Glomerular visceral epithelial cell (primary cell): ENCODE data around the gene STUM.
"Not testable (repeated sequence)": the region's sequence is repeated elsewhere in the genome, so short reads cannot be mapped to it uniquely, and the experiment has no call there.

Experiments used
- DNase-seq: peaks from one replicate; pipeline ENCODE4 v3.0.0-alpha.2; 2016; ENCODE audit errors: extremely low spot score

Gene STUM

GRCh38 chr1:226638001-226638601, 89.5 kb downstream of the STUM start:
- DNase-seq = no peak

- DNase-seq = no peak
Observed at GRCh38 chr1:226638608-226639007, 90.0 kb downstream of the STUM start.

- not testable (repeated sequence) for DNase-seq
Observed at GRCh38 chr1:226639206-226639605, 90.6 kb downstream of the STUM start.

GRCh38 chr1:226639631-226640061, 91.1 kb downstream of the STUM start:
- DNase-seq = no peak

- no peak for DNase-seq
Observed at GRCh38 chr1:226640321-226641136, 92.0 kb downstream of the STUM start.

DNA sequence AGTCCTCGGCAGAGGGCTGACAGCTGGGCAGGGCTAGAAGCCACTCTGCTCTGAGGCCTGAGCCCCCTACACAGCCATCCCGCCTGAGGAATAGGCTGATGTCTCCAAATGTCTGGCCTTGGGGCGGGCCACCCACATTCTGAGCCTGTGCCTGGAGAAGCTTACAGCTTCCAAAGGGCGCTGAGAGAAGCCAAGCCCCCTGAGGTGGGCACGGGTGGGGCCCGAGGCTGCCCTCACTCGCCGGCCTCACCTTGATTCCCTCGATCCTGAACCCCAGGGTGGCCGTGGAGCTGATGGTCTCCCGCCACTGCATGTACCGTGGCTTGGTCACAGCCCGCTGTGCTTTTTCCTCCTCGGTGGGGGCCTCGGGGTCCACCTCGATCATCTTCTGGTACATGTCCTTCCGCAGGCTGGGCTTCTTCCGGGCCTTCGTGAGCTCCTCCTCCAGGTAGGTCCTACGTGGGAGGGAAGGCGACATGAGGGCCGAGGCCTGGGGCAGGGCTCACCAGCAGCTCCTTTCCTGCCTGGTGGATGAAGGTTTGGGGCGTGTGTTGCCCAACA, 93.2 kb downstream of the STUM start:
- DNase-seq = no peak

- no peak for DNase-seq
Observed at GRCh38 chr1:226642421-226642820, 93.9 kb downstream of the STUM start.

DNA sequence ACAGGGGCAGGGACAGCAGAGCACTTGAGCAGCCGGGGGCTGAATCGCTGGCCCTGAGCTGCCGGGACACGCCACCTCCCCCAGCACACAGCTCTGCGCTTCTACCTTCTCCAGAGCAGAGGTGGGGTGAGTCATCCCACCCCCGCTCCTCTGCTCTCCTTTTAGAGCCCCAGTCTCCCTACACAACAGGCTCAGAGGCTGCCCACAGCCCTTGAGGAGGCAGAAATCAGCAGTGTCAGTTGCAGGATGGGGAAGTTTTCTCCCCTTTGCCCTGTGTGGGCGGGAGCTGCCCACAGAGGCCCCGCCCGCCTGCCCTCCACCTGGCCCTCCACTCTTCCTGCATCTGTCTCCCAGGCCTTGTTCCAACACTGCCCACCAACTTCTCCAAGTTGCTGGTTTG, 94.6 kb downstream of the STUM start:
- DNase-seq = peak; percentile 82

- no peak for DNase-seq
Observed at GRCh38 chr1:226643611-226644540, 95.3 kb downstream of the STUM start.

GRCh38 chr1:226644541-226645176, 96.1 kb downstream of the STUM start:
- DNase-seq = no peak

DNA sequence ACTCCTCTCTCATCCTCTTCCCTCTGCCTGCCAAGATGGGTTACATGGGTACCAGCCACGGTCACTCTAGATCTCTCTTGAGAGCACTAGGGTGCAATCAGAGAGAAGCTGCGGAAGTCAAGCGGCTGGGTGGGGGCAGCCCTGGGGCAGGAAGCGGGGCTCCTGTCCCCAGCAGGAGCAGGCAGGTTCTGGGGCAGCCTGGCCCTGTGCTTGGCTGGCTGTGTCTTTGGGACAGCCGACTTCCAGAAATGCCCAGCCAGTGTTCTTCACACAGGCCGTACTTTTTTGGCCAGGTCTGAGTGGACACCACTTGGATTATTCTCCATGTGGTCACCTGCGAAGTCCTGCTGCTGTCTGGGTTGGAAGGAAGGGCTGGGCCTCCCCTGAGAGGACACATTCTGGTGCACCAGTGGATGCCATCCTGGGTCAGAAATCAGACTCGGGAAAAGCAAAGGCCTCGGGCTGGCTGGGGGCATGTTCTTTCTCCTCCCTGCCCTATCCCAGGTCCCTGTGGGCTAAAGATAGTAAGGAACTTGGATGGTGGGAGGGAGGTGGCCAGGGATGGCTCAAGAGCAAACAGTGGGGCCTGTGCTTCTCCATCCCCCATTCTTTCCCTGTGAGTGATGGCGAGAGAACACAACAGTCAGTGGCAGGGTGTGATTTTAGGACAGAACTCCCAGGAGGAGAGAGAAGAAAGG, 96.9 kb downstream of the STUM start:
- DNase-seq = no peak

DNA sequence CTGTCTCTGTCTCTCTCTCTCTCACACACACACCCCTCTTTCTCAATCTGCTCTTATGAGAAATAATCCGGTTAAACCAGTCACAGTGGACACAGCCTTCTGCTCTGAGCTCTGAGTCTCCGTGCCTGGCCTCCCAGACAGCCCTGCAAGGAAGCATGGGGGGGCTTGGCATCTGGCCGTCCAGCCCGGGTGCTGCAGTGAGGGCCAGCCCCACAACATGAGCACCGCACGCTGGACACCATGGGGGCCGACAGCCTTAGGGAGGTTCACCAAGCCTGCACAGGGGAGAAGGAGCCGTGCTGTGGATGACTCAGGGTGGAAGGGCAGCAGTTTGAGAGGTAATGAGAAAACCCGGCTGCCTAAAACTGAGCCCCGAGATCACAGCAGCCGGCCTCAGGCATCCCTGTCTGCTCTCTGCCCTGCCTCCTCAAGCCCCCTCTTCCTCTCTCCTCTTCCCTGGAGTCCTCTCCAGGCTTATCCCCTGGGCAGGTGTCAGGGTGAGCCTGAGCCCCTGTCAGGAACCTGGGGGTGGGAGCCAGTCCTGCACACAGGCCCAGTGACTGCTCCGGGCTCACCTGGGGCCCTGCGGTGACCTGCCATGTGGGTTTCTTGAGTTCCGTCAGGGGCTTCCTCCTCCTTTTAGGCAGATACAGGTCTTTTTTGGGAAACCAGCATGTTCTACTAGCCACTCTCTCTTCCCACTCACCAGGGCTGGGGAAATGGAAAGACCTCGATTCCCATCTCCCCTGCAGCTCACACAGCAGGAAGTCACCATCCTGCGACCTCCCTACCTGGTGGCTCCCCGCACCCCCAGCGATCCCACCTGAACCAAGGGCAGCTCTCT, 97.7 kb downstream of the STUM start:
- DNase-seq = no peak

DNA sequence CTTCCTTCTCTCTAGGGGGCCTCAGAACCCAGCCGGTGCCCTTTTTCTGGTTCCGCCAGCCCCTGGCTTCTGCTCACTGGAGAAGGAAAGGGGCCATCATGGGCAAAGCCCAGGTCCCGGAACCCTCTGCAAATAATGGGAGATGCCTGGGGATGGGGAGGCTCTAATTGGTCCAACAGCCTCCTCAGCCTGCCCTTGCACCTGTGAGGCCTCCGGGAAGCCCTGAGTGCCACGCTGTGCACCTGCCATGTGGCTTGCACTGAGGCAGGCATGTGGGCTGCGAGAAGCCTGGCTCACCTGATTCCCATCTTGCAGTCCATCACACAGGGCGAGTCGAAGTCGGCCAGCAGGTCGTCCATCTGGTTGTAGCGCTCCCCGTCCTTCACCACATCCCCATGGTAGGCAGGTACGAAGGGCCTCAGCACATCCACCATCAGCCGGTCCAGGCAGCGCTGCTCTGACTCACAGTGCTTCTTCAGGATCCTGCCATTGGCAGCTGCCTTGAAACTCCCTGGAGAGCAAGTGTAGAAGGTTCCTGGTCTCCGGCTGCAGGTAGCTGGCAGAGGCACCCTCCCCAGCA, 98.4 kb downstream of the STUM start:
- no peak for DNase-seq

GRCh38 chr1:226647719-226648118, 99.2 kb downstream of the STUM start:
- no peak for DNase-seq

DNA sequence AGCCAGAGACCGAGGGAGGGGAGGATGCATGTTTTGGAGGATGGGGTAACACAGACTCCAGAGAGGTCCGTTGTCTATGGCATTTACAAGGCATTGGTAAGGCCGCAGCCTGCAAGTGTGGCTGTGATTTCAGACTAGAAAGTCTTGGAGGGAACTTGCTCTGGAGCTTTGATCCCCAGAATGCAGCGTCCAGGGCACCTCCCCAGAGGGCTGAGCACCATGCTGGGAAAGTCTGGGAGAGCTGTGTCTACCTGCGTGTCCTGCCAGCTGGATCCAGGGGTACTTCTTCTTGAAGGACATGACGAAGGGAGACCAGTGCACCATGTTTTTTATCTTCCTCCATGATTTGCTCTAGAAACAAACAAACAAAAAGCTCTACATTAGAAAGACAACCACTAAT, 99.9 kb downstream of the STUM start:
- no peak for DNase-seq

DNA sequence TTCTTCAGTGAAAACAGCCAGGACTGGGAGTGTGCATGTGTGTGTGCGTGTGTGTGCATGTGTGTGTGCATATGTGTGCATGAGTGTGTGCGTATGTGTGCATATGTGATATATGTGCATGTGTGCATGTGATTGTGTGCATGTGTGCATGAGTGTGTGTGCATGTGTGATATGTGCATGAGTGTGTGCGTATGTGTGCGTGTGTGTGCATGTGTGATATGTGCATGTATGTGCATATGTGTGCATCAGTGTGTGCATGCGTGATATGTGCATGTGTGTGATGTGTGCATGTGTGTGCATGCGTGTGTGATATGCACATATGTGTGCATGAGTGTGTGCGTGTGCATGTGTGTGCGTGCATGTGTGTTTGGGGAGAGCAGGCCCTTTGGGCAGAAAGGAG, 100.7 kb downstream of the STUM start:
- no peak for DNase-seq

GRCh38 chr1:226649780-226650179, 101.2 kb downstream of the STUM start:
- DNase-seq = no peak

DNA sequence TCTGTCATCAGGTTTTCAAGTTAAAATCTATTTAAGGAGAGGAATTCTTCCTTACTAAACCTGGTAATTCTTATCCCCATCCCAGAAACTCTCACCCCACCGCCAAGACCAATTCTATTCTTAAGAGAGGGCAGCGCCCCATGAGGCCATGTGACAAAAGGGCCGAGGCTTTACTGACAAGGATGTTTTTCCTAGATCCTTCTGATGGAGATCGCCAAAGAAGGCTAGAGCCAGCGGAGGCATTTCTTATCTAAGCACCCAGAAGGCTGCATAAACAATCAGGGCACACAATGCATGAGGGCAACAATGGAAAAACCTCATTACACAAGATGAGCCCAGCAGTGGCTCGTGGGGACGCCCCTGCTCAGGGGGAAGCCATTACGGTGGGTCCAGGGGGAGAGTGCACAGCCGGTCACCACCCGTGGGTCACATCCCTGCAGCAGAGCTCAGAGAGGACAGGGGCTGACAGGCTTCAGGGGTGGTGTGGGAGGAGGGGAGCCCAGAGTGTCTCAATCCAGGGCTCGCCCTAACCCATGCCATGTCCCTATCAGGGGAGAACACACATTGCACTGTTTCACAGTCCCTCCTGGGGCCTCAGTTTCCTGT, 101.8 kb downstream of the STUM start:
- no peak for DNase-seq

- no peak for DNase-seq
Observed at GRCh38 chr1:226651041-226651731, 102.6 kb downstream of the STUM start.
